IMR-90 (cell line): ENCODE data around the gene BCCIP. TPM values are rescaled to one million over a fixed set of nuclear protein-coding genes. Genes with fewer than 3 reads are reported as not detected.

ENCODE experiments used
- ATAC-seq: fragments of 200-7000 bp; cut with Tn5 transposase; 2 replicates; pipeline ENCODE4 v1.9.1; 2020; ENCODE audit warnings: low read depth, mild to moderate bottlenecking, moderate library complexity
- BruUV-seq: library from RNA; stranded (reverse); fragments of 400-500 nt; replicated peaks from 2 replicates; lab custom pipeline; 2021; lab: Mats Ljungman, UMichigan
- CTCF ChIA-PET: fragments of 300-600 bp; formaldehyde crosslinking; extraction: SDS; loops from one replicate; lab custom pipeline; 2021; ENCODE audit warnings: antibody characterized with exemption; lab: Yijun Ruan, JAX
- POLR2A ChIA-PET: fragments of 300-600 bp; sonication (Branson Sonifier 250); formaldehyde crosslinking; loops from one replicate; lab custom pipeline; 2022; ENCODE audit warnings: antibody characterized with exemption; ENCODE audit not compliant: unreplicated experiment; lab: Charles Lee
- DNase-seq: peaks from one replicate; pipeline ENCODE4 v3.0.0; 2013
- H2AFZ ChIP-seq: replicated peaks from 2 replicates; pipeline ENCODE3; 2013; ENCODE audit warnings: low read length, mild to moderate bottlenecking; ENCODE audit not compliant: poor library complexity
- H2AK5ac ChIP-seq: 2 replicates; pipeline ENCODE4 v1.6.1; 2013; ENCODE audit warnings: low read depth, low read length, inconsistent platforms
- H2AK9ac ChIP-seq: replicated peaks from 2 replicates; pipeline ENCODE3; 2013; ENCODE audit warnings: mild to moderate bottlenecking, low read depth, low read length, moderate library complexity; ENCODE audit not compliant: poor library complexity
- H2BK120ac ChIP-seq: 2 replicates; pipeline ENCODE4 v1.6.1; 2013; ENCODE audit warnings: low read depth, low read length, inconsistent platforms
- H2BK15ac ChIP-seq: 3 replicates; pipeline ENCODE4 v1.6.1; 2013; ENCODE audit warnings: low read depth, low read length, inconsistent platforms
- H2BK20ac ChIP-seq: 2 replicates; pipeline ENCODE4 v1.6.1; 2013; ENCODE audit warnings: low read depth, mild to moderate bottlenecking, inconsistent platforms, low read length, moderate library complexity
- H2BK5ac ChIP-seq: 2 replicates; pipeline ENCODE4 v1.6.1; 2013; ENCODE audit warnings: mild to moderate bottlenecking, low read depth, low read length, inconsistent platforms; ENCODE audit not compliant: poor library complexity, severe bottlenecking
- H3K14ac ChIP-seq: replicated peaks from 2 replicates; pipeline ENCODE4 v1.6.1; 2013; ENCODE audit warnings: low read depth, low read length, inconsistent platforms
- H3K18ac ChIP-seq: 2 replicates; pipeline ENCODE4 v1.6.1; 2013; ENCODE audit warnings: low read depth, low read length, control low read depth
- H3K23ac ChIP-seq: 2 replicates; pipeline ENCODE4 v1.6.1; 2013; ENCODE audit warnings: low read depth, low read length, inconsistent platforms
- H3K27ac ChIP-seq: 2 replicates; pipeline ENCODE4 v1.5.1; 2013; ENCODE audit warnings: mild to moderate bottlenecking, control low read depth, low read length; ENCODE audit not compliant: insufficient read depth
- H3K27me3 ChIP-seq: 2 replicates; pipeline ENCODE4 v1.6.1; 2013; ENCODE audit warnings: low read length; ENCODE audit not compliant: control insufficient read depth, insufficient read depth
- H3K36me3 ChIP-seq: 2 replicates; pipeline ENCODE4 v1.6.1; 2013; ENCODE audit warnings: low read length, mixed read lengths; ENCODE audit not compliant: control insufficient read depth, insufficient read depth
- H3K4ac ChIP-seq: 2 replicates; pipeline ENCODE4 v1.6.1; 2013; ENCODE audit warnings: low read depth, low read length, inconsistent platforms
- H3K4me1 ChIP-seq: 2 replicates; pipeline ENCODE4 v1.6.1; 2013; ENCODE audit warnings: low read length, mixed read lengths; ENCODE audit not compliant: control insufficient read depth, insufficient read depth
- H3K4me2 ChIP-seq: 2 replicates; pipeline ENCODE4 v1.6.1; 2013; ENCODE audit warnings: low read depth, mild to moderate bottlenecking, control low read depth, low read length, moderate library complexity
- H3K4me3 ChIP-seq: 2 replicates; pipeline ENCODE4 v1.5.1; 2013; ENCODE audit warnings: low read depth, mild to moderate bottlenecking, control low read depth, low read length, moderate library complexity; ENCODE audit not compliant: insufficient read depth
- H3K56ac ChIP-seq: 2 replicates; pipeline ENCODE4 v1.6.1; 2013; ENCODE audit warnings: low read length, inconsistent platforms; ENCODE audit not compliant: insufficient read depth; ENCODE audit errors: extremely low read depth
- H3K79me1 ChIP-seq, 2 experiments: 2 replicates each; pipeline ENCODE4 v1.6.1; 2013; ENCODE audit warnings: low read length in 2 of 2, inconsistent platforms in 1 of 2, low read depth in 1 of 2
- H3K9ac ChIP-seq: 2 replicates; pipeline ENCODE4 v1.6.1; 2013; ENCODE audit warnings: low read depth, low read length, control low read depth
- H3K9me1 ChIP-seq: 2 replicates; pipeline ENCODE4 v1.6.1; 2013; ENCODE audit warnings: low read length, inconsistent platforms; ENCODE audit not compliant: insufficient read depth
- H3K9me3 ChIP-seq: 2 replicates; pipeline ENCODE4 v1.6.1; 2013; ENCODE audit warnings: low read length; ENCODE audit not compliant: control insufficient read depth, insufficient read depth
- H4K20me1 ChIP-seq: 2 replicates; pipeline ENCODE4 v1.6.1; 2013; ENCODE audit warnings: low read length, inconsistent platforms; ENCODE audit not compliant: insufficient read depth
- H4K5ac ChIP-seq: 2 replicates; pipeline ENCODE4 v1.6.1; 2013; ENCODE audit warnings: mild to moderate bottlenecking, low read depth, low read length, control low read depth
- H4K8ac ChIP-seq, 2 experiments: 2 replicates each; pipeline ENCODE4 v1.6.1; 2013; ENCODE audit warnings: low read depth in 2 of 2, low read length in 2 of 2, control low read depth in 1 of 2, inconsistent platforms in 1 of 2
- H4K91ac ChIP-seq: 2 replicates; pipeline ENCODE4 v1.6.1; 2013; ENCODE audit warnings: low read depth, low read length, inconsistent platforms; ENCODE audit not compliant: insufficient read depth
- CEBPB ChIP-seq: IDR thresholded peaks from 2 replicates; pipeline ENCODE4 v1.6.1; 2012; ENCODE audit warnings: low read depth, low read length, improper control_type of control experiment
- MAFK ChIP-seq: IDR thresholded peaks from 2 replicates; pipeline ENCODE4 v1.6.1; 2012; ENCODE audit warnings: low read depth, low read length, improper control_type of control experiment
- MXI1 ChIP-seq: IDR thresholded peaks from 2 replicates; pipeline ENCODE4 v1.6.1; 2012; ENCODE audit warnings: low read depth, mild to moderate bottlenecking, low read length, moderate library complexity, borderline replicate concordance
- WGBS, 2 experiments: methylation state at CpG; one replicate each; pipeline versions ENCODE4 v1.1.5 to v1.1.7; 2013; ENCODE audit warnings: missing lambda C conversion rate in 2 of 2; ENCODE audit not compliant: insufficient read length in 1 of 2; ENCODE audit errors: extremely low coverage in 2 of 2; 5-methylcytosine and 5-hydroxymethylcytosine counted together
- dilution Hi-C: fragments of 300-500 bp; cut with HindIII; formaldehyde crosslinking; loops from one replicate; pipeline ENCODE4 v1.14.3; 2018; ENCODE audit warnings: low sequenced_read_pairs; ENCODE audit not compliant: unreplicated experiment
- in situ Hi-C: fragments of 300-500 bp; cut with MboI; formaldehyde crosslinking; loops from 3 replicates; pipeline ENCODE4 v1.14.3; 2019; ENCODE audit warnings: low sequenced_read_pairs, inconsistent platforms, mixed read lengths
- intact Hi-C: fragments of 100-400 bp; cut with micrococcal nuclease; formaldehyde crosslinking; loops from 2 replicates; pipeline ENCODE4 v1.10.0; 2022
- polyA plus RNA-seq, 3 experiments: library from polyadenylated mRNA; depleted of rRNA; stranded (reverse); fragments of >200 nt; gene quantifications; 2 replicates each; pipeline ENCODE4 v1.2.3, GENCODE V29; 2012; ENCODE audit warnings: low replicate concordance in 1 of 3
- total RNA-seq: library from RNA; depleted of rRNA; stranded (reverse); fragments of >200 nt; gene quantifications from 2 replicates; pipeline ENCODE4 v1.2.3, GENCODE V29; 2012

BCCIP gene
- total and polyA plus RNA-seq, 2 of the 4 experiments (the other 2 are of a cell fraction): 31.9 to 49.2 TPM

DNA sequence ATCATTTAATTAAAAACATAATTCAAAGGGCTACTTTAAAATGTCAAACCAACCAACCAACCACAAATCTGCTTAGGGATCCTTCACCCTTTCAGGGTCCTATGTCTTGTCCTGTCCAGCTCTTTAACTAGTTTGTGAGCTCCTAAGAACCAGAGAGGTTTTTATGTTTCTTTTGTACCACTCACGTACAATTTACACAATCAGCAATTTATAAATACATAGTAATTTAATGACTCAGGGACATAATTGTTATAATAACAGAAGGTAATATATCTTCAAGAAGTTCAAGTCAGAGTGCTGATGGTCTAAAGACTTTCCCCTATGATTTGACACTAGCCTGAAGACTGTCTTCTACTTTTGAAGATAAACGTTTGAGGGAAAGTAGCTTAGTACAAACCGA is 41.8 kb downstream of the BCCIP start:
- Histone ChIP-seq H3K4me2 (no peak overlapping the region), H3K4me1 (peaks cover 2% of the 10 kb centered on the region; the same call in 1 of the 2 replicates), H3K4ac (no peak overlapping the region), H3K27ac (no peak overlapping the region), H2BK15ac (no peak overlapping the region), H2BK5ac (no peak overlapping the region), H3K9me1 (peaks cover 2% of the 10 kb centered on the region; the same call in 1 of the 2 replicates), H2AK5ac (no peak overlapping the region), H3K9me3 (no peaks in the 10 kb centered on the region), H3K9ac (no peak overlapping the region), H4K8ac (no peak overlapping the region), H3K27me3 (no peaks in the 10 kb centered on the region), H3K79me1 (peaks cover 0 to 3% of the 10 kb centered on the region in 2 experiments; a peak in 2 of 4 replicates), H3K56ac (no peak overlapping the region), H2BK20ac (no peak overlapping the region), H3K18ac (no peak overlapping the region), H3K14ac (no peak overlapping the region), H2AK9ac (no peak overlapping the region), H3K4me3 (no peak overlapping the region), H4K20me1 (peaks cover 4% of the 10 kb centered on the region; the same call in 1 of the 2 replicates), H3K23ac (no peak overlapping the region), H4K5ac (no peak overlapping the region), H4K91ac (no peak overlapping the region), H3K36me3 (peaks cover 17% of the 10 kb centered on the region), H2AFZ (no peak overlapping the region), H2BK120ac (no peak overlapping the region)
- ATAC-seq (no peak), DNase-seq (no peak)
- dilution Hi-C loops (no loop called here), in situ Hi-C loops (no loop called here), intact Hi-C loops (loop anchor here (5.0 kb wide), 3 partner anchors 117 to 882 kb away; no protein-coding TSS in a partner anchor)
- WGBS, 2 experiments: 100% methylated on average over 1 of the region's 3 CpGs; no CpG with 5 or more reads in 1 of the 2 experiments
- CTCF ChIA-PET: interaction anchor here (0.6 to 0.7 kb wide), 3 partner anchors 25 to 508 kb away, joined by 3 read pairs; no protein-coding TSS in a partner anchor
- BruUV-seq: no TSS peak
- POLR2A ChIA-PET: no interaction called here
- TF ChIP-seq MAFK: peak; percentile 44
- TF ChIP-seq MXI1: no peak
- no peak for TF ChIP-seq CEBPB
